NCI-H2196 treated with DMSO at 0.1 percent for 48 hours (cell line): ENCODE data around the gene LY86.

ENCODE experiments used
- DNase-seq: peaks from one replicate; lab custom pipeline; 2025; ENCODE audit not compliant: unreplicated experiment; lab: John Stamatoyannopoulos, UW

LY86 gene

GRCh38 chr6:6679633-6680032 lies 91.1 kb downstream of the LY86 start:
- no peak for DNase-seq

GRCh38 chr6:6680526-6680925 lies 92.0 kb downstream of the LY86 start:
- no peak for DNase-seq

GRCh38 chr6:6681075-6681849 lies 92.7 kb downstream of the LY86 start:
- no peak for DNase-seq

GRCh38 chr6:6682225-6682624 lies 93.7 kb downstream of the LY86 start:
- no peak for DNase-seq

GRCh38 chr6:6683969-6684833 lies 95.7 kb downstream of the LY86 start:
- no peak for DNase-seq

GRCh38 chr6:6685249-6686040 lies 96.9 kb downstream of the LY86 start:
- DNase-seq: no peak

- DNase-seq: no peak
These were observed 97.7 kb downstream of the LY86 start for GRCh38 chr6:6686176-6686575.

GRCh38 chr6:6686748-6687601 lies 98.5 kb downstream of the LY86 start:
- DNase-seq: peak; percentile 98

GRCh38 chr6:6688283-6688682 lies 99.8 kb downstream of the LY86 start:
- DNase-seq: peak; percentile 41

- no peak for DNase-seq
These were observed 100.4 kb downstream of the LY86 start for GRCh38 chr6:6688951-6689350.

GRCh38 chr6:6689400-6690143 lies 101.1 kb downstream of the LY86 start:
- DNase-seq: no peak

GRCh38 chr6:6690144-6690483 lies 101.6 kb downstream of the LY86 start:
- DNase-seq: no peak

GRCh38 chr6:6694368-6694780 lies 105.9 kb downstream of the LY86 start:
- DNase-seq: no peak

- DNase-seq: no peak
These were observed 106.5 kb downstream of the LY86 start for GRCh38 chr6:6694825-6695624.

- no peak for DNase-seq
These were observed 107.2 kb downstream of the LY86 start for GRCh38 chr6:6695625-6696276.

GRCh38 chr6:6696867-6697531 lies 108.5 kb downstream of the LY86 start:
- peak; percentile 23 for DNase-seq

GRCh38 chr6:6697620-6698019 lies 109.1 kb downstream of the LY86 start:
- DNase-seq: no peak

GRCh38 chr6:6699741-6700367 lies 111.3 kb downstream of the LY86 start:
- DNase-seq: peak; percentile 75
